ENCODE results near the gene CFAP141. TPM values are rescaled to one million over a fixed set of nuclear protein-coding genes. Genes with fewer than 3 reads are reported as not detected.

Gene CFAP141
- total and polyA plus RNA-seq, 10 donors = not detected

GRCh38 chr1:154155251-154155650, 50.9 kb downstream of the CFAP141 start:
- H3K36me3 ChIP-seq = peaks cover 2 to 62% (median 47%) of the 10 kb centered on the region in 6 donors
- H3K27ac ChIP-seq = peak overlapping the region; percentile 37 to 82 (median 71)
- DNase-seq = no peak
- H3K9me3 ChIP-seq = peaks cover 0 to 7% (median 0%) of the 10 kb centered on the region in 8 donors
- intact Hi-C loops (cut with DNase I; ENCODE audit: low total_unique reads) = no loop called here
- WGBS, 5 donors = 32 to 44% (median 34%) methylated on average over 9 of the region's 9 CpGs
- H3K27me3 ChIP-seq (replicated peaks in 1 of 7) = no peaks in the 10 kb centered on the region
- peaks cover 21 to 70% (median 51%) of the 10 kb centered on the region in 6 donors for H3K4me1 ChIP-seq
- no peak overlapping the region for H3K4me3 ChIP-seq
- TF ChIP-seq POLR2A (IDR thresholded peaks at IDR 0.05) (no peak), POLR2AphosphoS5 (IDR thresholded peaks at IDR 0.05) (peak in 1 of 3 donors; percentile 40)

- H3K27ac ChIP-seq = peak within 1 kb of the TSS; percentile 37 to 82 (median 71)
- intact Hi-C loops (cut with DNase I; ENCODE audit: low total_unique reads) = no loop called here
Observed at GRCh38 chr1:154154534-154155191, 51.5 kb downstream of the CFAP141 start, which contains the start of gene NUP210L. Gene NUP210L (minus strand): TSS chr1:154155073.

GRCh38 chr1:154154053-154154452, 52.1 kb downstream of the CFAP141 start:
- no peak for TF ChIP-seq POLR2A (IDR thresholded peaks at IDR 0.05)
- no peak for TF ChIP-seq CTCF (IDR thresholded peaks at IDR 0.05 in 8 of 11, conservative IDR thresholded peaks at IDR 0.05 in 3 of 11)
- TF ChIP-seq POLR2AphosphoS5 (IDR thresholded peaks at IDR 0.05) = no peak
- H3K4me1 ChIP-seq = peaks cover 19 to 63% (median 46%) of the 10 kb centered on the region in 6 donors

More at GRCh38 chr1:154154534-154155191, 51.5 kb downstream of the CFAP141 start, which contains the start of gene NUP210L:
- peaks cover 2 to 56% (median 42%) of the 10 kb centered on the region in 6 donors for H3K36me3 ChIP-seq
- H3K4me1 ChIP-seq = peaks cover 21 to 64% (median 50%) of the 10 kb centered on the region in 6 donors
- TF ChIP-seq POLR2A (IDR thresholded peaks at IDR 0.05) = no peak
- TF ChIP-seq POLR2AphosphoS5 (IDR thresholded peaks at IDR 0.05) = peak; percentile 57 to 74 (median 63)
- TF ChIP-seq CTCF (IDR thresholded peaks at IDR 0.05 in 8 of 11, conservative IDR thresholded peaks at IDR 0.05 in 3 of 11) = no peak
- H3K27me3 ChIP-seq (replicated peaks in 1 of 7) = no peaks in the 10 kb centered on the region
- no peak within 1 kb of the TSS for H3K4me3 ChIP-seq
- DNase-seq = peak; percentile 74
- H3K9me3 ChIP-seq = peaks cover 0 to 3% (median 0%) of the 10 kb centered on the region in 8 donors
- 80 to 89% (median 87%) methylated on average over 28 to 29 of the region's 29 CpGs for WGBS, 5 donors

GRCh38 chr1:154151311-154151710, 54.8 kb downstream of the CFAP141 start:
- intact Hi-C loops (cut with DNase I; ENCODE audit: low total_unique reads) = no loop called here
- Histone ChIP-seq H3K4me3 (no peak overlapping the region), H3K4me1 (peaks cover 0 to 45% (median 24%) of the 10 kb centered on the region in 6 donors), H3K9me3 (no peaks in the 10 kb centered on the region), H3K36me3 (peaks cover 0 to 23% (median 17%) of the 10 kb centered on the region in 6 donors), H3K27ac (no peak overlapping the region), H3K27me3 (replicated peaks in 1 of 7) (no peaks in the 10 kb centered on the region)
- TF ChIP-seq POLR2A (IDR thresholded peaks at IDR 0.05) = no peak
- DNase-seq = no peak

More at GRCh38 chr1:154154053-154154452, 52.1 kb downstream of the CFAP141 start:
- Histone ChIP-seq H3K36me3 (peaks cover 0 to 50% (median 36%) of the 10 kb centered on the region in 6 donors), H3K4me3 (no peak overlapping the region), H3K27me3 (replicated peaks in 1 of 7) (no peaks in the 10 kb centered on the region), H3K9me3 (no peaks in the 10 kb centered on the region), H3K27ac (peak overlapping the region in 7 of 8 donors; percentile 52 to 82 (median 72))
- DNase-seq = no peak
- intact Hi-C loops (cut with DNase I; ENCODE audit: low total_unique reads) = no loop called here
- 86 to 97% (median 90%) methylated on average over 6 of the region's 6 CpGs for WGBS, 5 donors

Small RNA genes lying within 50 kb of the gene (microRNA-seq; reads per million reads assigned to microRNA genes)
- gene MIR190B = 12.3 to 18.8 (median 17.5) reads per million in 3 donors

Small RNA genes lying within 50 kb of the gene (small RNA-seq; reads per million reads assigned to genes)
- gene MIR190B = 1.3 to 2.2 (median 1.8) reads per million in 4 donors

Other genes starting within 250 kb of the CFAP141 start
- 10 to 100 TPM; 34.8 to 80.1 (median 66.8) TPM for gene CRTC2, start 247.7 kb downstream of the CFAP141 start, total RNA-seq
- 10 to 100 TPM; 37.7 to 79.7 (median 72.3) TPM for gene CRTC2, start 247.7 kb downstream of the CFAP141 start, polyA plus RNA-seq
- 10 to 100 TPM; 66.7 to 88.4 (median 81.1) TPM for gene SLC39A1, start 242.8 kb downstream of the CFAP141 start, total RNA-seq
- gene SLC39A1, start 242.8 kb downstream of the CFAP141 start, polyA plus RNA-seq = 10 to 100 TPM; 23.6 to 41.3 (median 40.6) TPM
- gene CREB3L4, start 238.4 kb downstream of the CFAP141 start, total RNA-seq = 10 to 100 TPM in 2 of 7 donors, 1 to 10 TPM in 5; 6.1 to 18.0 (median 9.1) TPM
- gene CREB3L4, start 238.4 kb downstream of the CFAP141 start, polyA plus RNA-seq = 10 to 100 TPM in 2 of 3 donors, 1 to 10 TPM in 1; 8.9 to 13.3 (median 11.7) TPM
- 100 to 1,000 TPM in 5 of 7 donors, 10 to 100 TPM in 2; 97.9 to 222 (median 102) TPM for gene JTB, start 228.7 kb downstream of the CFAP141 start, total RNA-seq
- gene JTB, start 228.7 kb downstream of the CFAP141 start, polyA plus RNA-seq = 100 to 1,000 TPM; 184 to 243 (median 204) TPM
- gene RAB13, start 220.0 kb downstream of the CFAP141 start, total RNA-seq = 100 to 1,000 TPM in 1 of 7 donors, 10 to 100 TPM in 6; 31.8 to 115 (median 49.4) TPM
- gene RAB13, start 220.0 kb downstream of the CFAP141 start, polyA plus RNA-seq = 100 to 1,000 TPM in 1 of 3 donors, 10 to 100 TPM in 2; 94.9 to 111 (median 98.1) TPM
- 1,000 to 10,000 TPM; 1,398 to 3,190 (median 2,190) TPM for gene RPS27, start 215.6 kb downstream of the CFAP141 start, total RNA-seq
- gene RPS27, start 215.6 kb downstream of the CFAP141 start, polyA plus RNA-seq = over 10,000 TPM; 15,000 to 23,475 (median 23,384) TPM
- under 1 TPM in 5 of 7 donors, not detected in 2; 0.06 to 0.34 (median 0.10) TPM for gene NUP210L, start 51.3 kb downstream of the CFAP141 start, total RNA-seq
- under 1 TPM in 1 of 3 donors, not detected in 2; 0.02 TPM for gene NUP210L, start 51.3 kb downstream of the CFAP141 start, polyA plus RNA-seq
- gene TPM3, start 14.2 kb downstream of the CFAP141 start, total RNA-seq = 100 to 1,000 TPM; 383 to 596 (median 456) TPM
- gene TPM3, start 14.2 kb downstream of the CFAP141 start, polyA plus RNA-seq = 100 to 1,000 TPM; 221 to 315 (median 240) TPM
- gene UBAP2L, start 14.6 kb upstream of the CFAP141 start, total RNA-seq = 100 to 1,000 TPM in 5 of 7 donors, 10 to 100 TPM in 2; 89.5 to 156 (median 134) TPM
- gene UBAP2L, start 14.6 kb upstream of the CFAP141 start, polyA plus RNA-seq = 10 to 100 TPM; 36.8 to 58.0 (median 44.4) TPM
- 10 to 100 TPM; 59.5 to 81.3 (median 64.6) TPM for gene HAX1, start 66.3 kb upstream of the CFAP141 start, total RNA-seq
- gene HAX1, start 66.3 kb upstream of the CFAP141 start, polyA plus RNA-seq = 100 to 1,000 TPM in 1 of 3 donors, 10 to 100 TPM in 2; 87.1 to 109 (median 99.6) TPM
- 1 to 10 TPM in 4 of 7 donors, under 1 TPM in 3; 0.28 to 3.1 (median 1.3) TPM for gene AQP10, start 114.8 kb upstream of the CFAP141 start, total RNA-seq
- gene AQP10, start 114.8 kb upstream of the CFAP141 start, polyA plus RNA-seq = under 1 TPM; 0.09 to 0.19 (median 0.15) TPM
- 100 to 1,000 TPM in 2 of 7 donors, 10 to 100 TPM in 5; 42.3 to 107 (median 66.7) TPM for gene ATP8B2, start 119.2 kb upstream of the CFAP141 start, total RNA-seq
- gene ATP8B2, start 119.2 kb upstream of the CFAP141 start, polyA plus RNA-seq = 10 to 100 TPM in 1 of 3 donors, 1 to 10 TPM in 2; 5.4 to 17.0 (median 6.4) TPM
- gene IL6R, start 199.0 kb upstream of the CFAP141 start, total RNA-seq = 10 to 100 TPM; 40.3 to 74.5 (median 55.5) TPM
- gene IL6R, start 199.0 kb upstream of the CFAP141 start, polyA plus RNA-seq = 1 to 10 TPM; 2.8 to 6.1 (median 3.9) TPM

Data from spleen (tissue), 11 donors.